NT2/D1 (cell line): ENCODE measurements around the gene SORL1.

Source experiments
- YY1 ChIP-seq: IDR thresholded peaks from 2 replicates; pipeline ENCODE4 v1.6.1; 2011; ENCODE audit not compliant: insufficient read length, insufficient read depth
- ZNF274 ChIP-seq: IDR thresholded peaks from 2 replicates; pipeline ENCODE4 v1.6.1; 2011; ENCODE audit warnings: mild to moderate bottlenecking, low read depth, low read length

- no peak for TF ChIP-seq YY1
- TF ChIP-seq ZNF274 = no peak
Measured at GRCh38 chr11:121418625-121419114, 33.4 kb upstream of the SORL1 start.
